Type B pancreatic cell (in vitro differentiated cells): Measurements from ENCODE around the gene OPN1LW. TPM values are rescaled to one million over a fixed set of nuclear protein-coding genes. Genes with fewer than 3 reads are reported as not detected.
A peak's percentile ranks its signal among the peaks of the same experiment; 100 is the strongest.

ENCODE experiments used
- DNase-seq: peaks from one replicate; pipeline ENCODE4 v3.0.0; 2021; ENCODE audit warnings: mixed read lengths; ENCODE audit not compliant: unreplicated experiment; ENCODE audit errors: extremely low spot score
- H3K27ac Mint-ChIP-seq: 2 replicates; pipeline ENCODE4 v1.8.0; 2021; ENCODE audit warnings: mild to moderate bottlenecking, mixed read lengths
- H3K27me3 Mint-ChIP-seq: 2 replicates; pipeline ENCODE4 v1.8.0; 2021; ENCODE audit warnings: mixed read lengths
- H3K36me3 Mint-ChIP-seq: 2 replicates; pipeline ENCODE4 v1.8.0; 2021; ENCODE audit warnings: mixed read lengths
- H3K4me1 Mint-ChIP-seq: one replicate; pipeline ENCODE4 v1.8.0; 2021; ENCODE audit warnings: mixed read lengths; ENCODE audit not compliant: unreplicated experiment
- H3K4me3 Mint-ChIP-seq: 2 replicates; pipeline ENCODE4 v1.8.0; 2021; ENCODE audit warnings: mild to moderate bottlenecking, mixed read lengths
- H3K9me3 Mint-ChIP-seq: 2 replicates; pipeline ENCODE4 v1.8.0; 2021; ENCODE audit warnings: mixed read lengths
- total RNA-seq: library from RNA; stranded (reverse); gene quantifications from 2 replicates; pipeline ENCODE4 v1.2.1, GENCODE V29; 2021; ENCODE audit warnings: low replicate concordance
- TF ChIP-seq, protein P1 (sequence below): fragments of 200-600 bp; sonication (generic); conservative IDR thresholded peaks from 2 replicates; pipeline ENCODE4 v1.5.0; 2021; ENCODE audit warnings: antibody characterized with exemption, mild to moderate bottlenecking

OPN1LW gene
- total RNA-seq, 1 donor from 2014 or later, result not detected

DNA sequence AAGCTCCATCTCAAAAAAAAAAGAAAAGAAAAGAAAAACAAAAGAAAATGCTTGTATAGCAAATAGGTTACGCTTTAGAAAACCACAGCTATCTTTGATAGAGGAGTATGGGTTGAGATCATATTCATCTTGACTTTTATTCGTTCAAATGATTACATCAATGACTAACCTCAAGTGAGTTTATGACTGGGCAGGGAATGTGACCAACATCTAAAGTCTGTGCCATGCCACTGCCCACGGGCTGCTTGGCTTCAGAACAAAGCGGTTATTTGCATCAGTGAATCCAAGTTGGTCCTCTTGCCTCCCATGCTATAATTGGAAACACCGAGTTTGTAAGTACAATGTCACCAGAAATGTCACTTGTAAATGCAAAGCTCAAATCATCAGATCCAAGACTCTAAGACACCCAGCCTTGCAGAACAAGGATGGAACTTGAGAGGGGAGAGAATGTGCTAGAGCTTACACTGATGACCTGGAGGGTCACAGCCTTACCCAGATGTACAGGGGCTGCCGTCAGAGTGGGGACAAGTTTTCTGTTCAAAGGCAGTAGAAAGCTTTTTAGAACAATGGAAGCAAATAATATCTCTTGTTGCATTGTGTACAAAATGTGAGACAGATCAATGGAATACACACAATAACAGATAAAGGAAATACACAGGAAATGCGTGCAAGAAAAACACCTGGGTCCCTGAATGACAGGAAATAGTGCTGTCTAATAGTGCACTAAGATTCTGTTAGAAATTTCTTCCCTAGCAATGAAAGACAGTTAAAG is 8.4 kb upstream of the OPN1LW start:
- Mint-ChIP-seq H3K4me3 (no peak overlapping the region), H3K36me3 (no peaks in the 10 kb centered on the region), H3K4me1 (no peaks in the 10 kb centered on the region), H3K27ac (no peak overlapping the region), H3K9me3 (no peaks in the 10 kb centered on the region), H3K27me3 (peaks cover 15% of the 10 kb centered on the region)
- TF ChIP-seq, protein P1, sequence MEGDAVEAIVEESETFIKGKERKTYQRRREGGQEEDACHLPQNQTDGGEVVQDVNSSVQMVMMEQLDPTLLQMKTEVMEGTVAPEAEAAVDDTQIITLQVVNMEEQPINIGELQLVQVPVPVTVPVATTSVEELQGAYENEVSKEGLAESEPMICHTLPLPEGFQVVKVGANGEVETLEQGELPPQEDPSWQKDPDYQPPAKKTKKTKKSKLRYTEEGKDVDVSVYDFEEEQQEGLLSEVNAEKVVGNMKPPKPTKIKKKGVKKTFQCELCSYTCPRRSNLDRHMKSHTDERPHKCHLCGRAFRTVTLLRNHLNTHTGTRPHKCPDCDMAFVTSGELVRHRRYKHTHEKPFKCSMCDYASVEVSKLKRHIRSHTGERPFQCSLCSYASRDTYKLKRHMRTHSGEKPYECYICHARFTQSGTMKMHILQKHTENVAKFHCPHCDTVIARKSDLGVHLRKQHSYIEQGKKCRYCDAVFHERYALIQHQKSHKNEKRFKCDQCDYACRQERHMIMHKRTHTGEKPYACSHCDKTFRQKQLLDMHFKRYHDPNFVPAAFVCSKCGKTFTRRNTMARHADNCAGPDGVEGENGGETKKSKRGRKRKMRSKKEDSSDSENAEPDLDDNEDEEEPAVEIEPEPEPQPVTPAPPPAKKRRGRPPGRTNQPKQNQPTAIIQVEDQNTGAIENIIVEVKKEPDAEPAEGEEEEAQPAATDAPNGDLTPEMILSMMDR, result no peak
- DNase-seq, result no peak

DNA sequence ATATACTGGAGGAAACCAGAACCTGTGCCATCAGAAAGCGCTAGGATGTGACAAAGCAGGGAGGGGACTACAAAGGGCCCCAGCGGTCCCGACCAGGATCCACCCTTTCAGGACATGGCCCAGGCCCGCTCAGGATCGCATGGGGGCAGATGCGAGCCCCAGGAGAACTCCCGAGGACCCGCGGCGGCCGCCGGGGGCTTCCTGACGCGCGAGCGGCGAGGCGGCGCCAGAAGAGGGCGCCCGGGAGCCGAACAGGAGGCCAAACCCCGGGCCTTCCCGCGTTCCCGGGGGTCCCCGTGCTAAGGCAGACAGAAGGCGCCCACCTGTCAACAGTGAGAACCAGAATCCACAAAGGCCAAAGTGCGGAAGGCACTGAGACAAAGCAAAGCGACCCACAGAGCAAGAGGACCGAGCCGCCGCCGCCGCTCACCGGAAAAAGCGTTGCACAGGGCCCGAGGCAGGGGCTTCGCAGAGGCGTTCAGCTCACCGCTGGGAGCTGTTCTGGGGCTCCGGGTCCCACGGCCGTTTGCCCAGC is 7.3 kb upstream of the OPN1LW start:
- Mint-ChIP-seq H3K4me1 (no peaks in the 10 kb centered on the region), H3K9me3 (no peaks in the 10 kb centered on the region), H3K36me3 (no peaks in the 10 kb centered on the region), H3K27ac (no peak overlapping the region), H3K27me3 (peaks cover 15% of the 10 kb centered on the region), H3K4me3 (peak overlapping the region; percentile 84)
- peak; percentile 82 for DNase-seq
- TF ChIP-seq, protein P1, result peak; percentile 83

DNA sequence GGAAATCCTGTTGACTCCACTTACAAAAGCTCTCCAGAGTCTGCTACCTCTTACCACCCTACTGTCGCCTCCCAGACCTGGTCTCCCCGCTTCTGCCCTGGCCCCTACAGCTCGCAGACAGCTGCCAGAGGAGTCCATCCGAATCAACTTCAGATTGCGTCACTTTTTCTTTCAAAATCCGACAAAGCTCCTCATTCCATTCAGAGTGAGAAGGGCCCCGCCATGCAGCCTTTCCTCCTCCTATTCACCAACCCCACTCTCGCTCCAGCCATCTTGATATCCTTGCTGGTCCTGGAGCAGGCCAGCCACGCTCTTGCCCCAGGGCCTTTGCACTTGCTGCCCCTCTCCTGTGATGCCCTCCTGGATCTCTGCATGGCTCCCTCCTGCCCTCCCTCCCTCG is 5.2 kb upstream of the OPN1LW start:
- Mint-ChIP-seq H3K4me1 (no peaks in the 10 kb centered on the region), H3K9me3 (no peaks in the 10 kb centered on the region), H3K36me3 (no peaks in the 10 kb centered on the region), H3K27ac (no peak overlapping the region), H3K4me3 (no peak overlapping the region), H3K27me3 (peaks cover 15% of the 10 kb centered on the region)
- DNase-seq, result no peak
- TF ChIP-seq, protein P1, result no peak

DNA sequence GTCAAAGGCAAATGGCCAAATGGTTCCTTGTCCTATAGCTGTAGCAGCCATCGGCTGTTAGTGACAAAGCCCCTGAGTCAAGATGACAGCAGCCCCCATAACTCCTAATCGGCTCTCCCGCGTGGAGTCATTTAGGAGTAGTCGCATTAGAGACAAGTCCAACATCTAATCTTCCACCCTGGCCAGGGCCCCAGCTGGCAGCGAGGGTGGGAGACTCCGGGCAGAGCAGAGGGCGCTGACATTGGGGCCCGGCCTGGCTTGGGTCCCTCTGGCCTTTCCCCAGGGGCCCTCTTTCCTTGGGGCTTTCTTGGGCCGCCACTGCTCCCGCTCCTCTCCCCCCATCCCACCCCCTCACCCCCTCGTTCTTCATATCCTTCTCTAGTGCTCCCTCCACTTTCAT is 3.8 kb upstream of the OPN1LW start:
- peaks cover 12% of the 10 kb centered on the region for H3K27me3 Mint-ChIP-seq
- H3K9me3 Mint-ChIP-seq, result no peaks in the 10 kb centered on the region
- H3K4me3 Mint-ChIP-seq, result no peak overlapping the region
- no peak overlapping the region for H3K27ac Mint-ChIP-seq
- H3K4me1 Mint-ChIP-seq, result no peaks in the 10 kb centered on the region
- DNase-seq, result no peak
- TF ChIP-seq, protein P1, result no peak
- H3K36me3 Mint-ChIP-seq, result no peaks in the 10 kb centered on the region

DNA sequence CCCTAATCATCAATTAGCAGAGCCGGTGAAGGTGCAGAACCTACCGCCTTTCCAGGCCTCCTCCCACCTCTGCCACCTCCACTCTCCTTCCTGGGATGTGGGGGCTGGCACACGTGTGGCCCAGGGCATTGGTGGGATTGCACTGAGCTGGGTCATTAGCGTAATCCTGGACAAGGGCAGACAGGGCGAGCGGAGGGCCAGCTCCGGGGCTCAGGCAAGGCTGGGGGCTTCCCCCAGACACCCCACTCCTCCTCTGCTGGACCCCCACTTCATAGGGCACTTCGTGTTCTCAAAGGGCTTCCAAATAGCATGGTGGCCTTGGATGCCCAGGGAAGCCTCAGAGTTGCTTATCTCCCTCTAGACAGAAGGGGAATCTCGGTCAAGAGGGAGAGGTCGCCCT is 3.3 kb upstream of the OPN1LW start:
- H3K36me3 Mint-ChIP-seq, result no peaks in the 10 kb centered on the region
- TF ChIP-seq, protein P1, result no peak
- H3K27me3 Mint-ChIP-seq, result peaks cover 9% of the 10 kb centered on the region
- H3K4me3 Mint-ChIP-seq, result no peak overlapping the region
- no peaks in the 10 kb centered on the region for H3K4me1 Mint-ChIP-seq
- no peak for DNase-seq
- no peak overlapping the region for H3K27ac Mint-ChIP-seq
- no peaks in the 10 kb centered on the region for H3K9me3 Mint-ChIP-seq
